GM19238 (cell line): Measurements from ENCODE around the gene TMEM144.
"Not testable (repeated sequence)": the region's sequence is repeated elsewhere in the genome, so short reads cannot be mapped to it uniquely, and the experiment has no call there.

ENCODE experiments used
- DNase-seq: peaks from one replicate; pipeline ENCODE4 v3.0.0; 2011; ENCODE audit warnings: low spot score; ENCODE audit not compliant: insufficient read length

Gene TMEM144

GRCh38 chr4:158236304-158237030 is 26.2 kb downstream of the TMEM144 start:
- no peak for DNase-seq

DNA sequence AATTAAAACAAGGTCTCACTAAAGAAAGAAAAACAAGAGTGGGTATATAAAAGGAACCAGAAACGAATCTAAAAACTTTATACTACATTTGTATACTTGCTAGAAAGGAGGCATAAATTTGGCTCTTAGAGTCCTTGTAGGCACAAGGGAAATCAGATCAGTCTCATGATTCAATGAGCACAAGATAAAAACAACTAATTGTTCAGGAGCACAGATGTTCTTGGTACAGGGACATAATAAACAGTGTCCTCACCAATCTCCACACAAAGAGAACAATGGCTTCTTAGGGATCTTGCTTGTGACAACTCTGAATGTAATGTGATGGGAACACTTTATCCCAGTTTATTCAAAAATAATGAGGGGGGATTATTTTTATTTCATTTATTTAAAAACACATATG is 28.3 kb downstream of the TMEM144 start:
- DNase-seq, result no peak

GRCh38 chr4:158239196-158239595 is 28.9 kb downstream of the TMEM144 start:
- DNase-seq, result no peak

GRCh38 chr4:158243071-158243470 is 32.8 kb downstream of the TMEM144 start:
- no peak for DNase-seq

DNA sequence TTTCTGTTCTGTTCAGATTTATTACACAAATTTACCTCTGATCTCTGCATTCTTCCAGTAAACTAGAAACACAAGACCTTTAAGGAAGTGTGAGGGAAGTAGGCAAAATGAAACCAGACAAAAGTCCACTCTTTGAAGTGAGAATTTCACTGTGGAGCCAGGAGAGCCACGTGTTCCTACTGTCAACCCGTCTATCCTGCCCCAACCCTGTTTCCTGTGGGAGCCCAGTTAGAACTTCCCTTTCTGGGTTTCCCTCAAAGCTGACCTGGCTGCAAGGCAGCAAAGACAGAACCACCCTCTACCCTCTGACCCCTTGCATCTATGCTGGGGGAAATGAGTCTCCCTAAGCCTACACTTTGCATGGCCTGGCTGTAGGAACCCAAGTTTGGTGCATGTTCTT is 40.0 kb downstream of the TMEM144 start:
- DNase-seq, result no peak

- no peak for DNase-seq
Measured at GRCh38 chr4:158253350-158253980, 43.2 kb downstream of the TMEM144 start.

DNA sequence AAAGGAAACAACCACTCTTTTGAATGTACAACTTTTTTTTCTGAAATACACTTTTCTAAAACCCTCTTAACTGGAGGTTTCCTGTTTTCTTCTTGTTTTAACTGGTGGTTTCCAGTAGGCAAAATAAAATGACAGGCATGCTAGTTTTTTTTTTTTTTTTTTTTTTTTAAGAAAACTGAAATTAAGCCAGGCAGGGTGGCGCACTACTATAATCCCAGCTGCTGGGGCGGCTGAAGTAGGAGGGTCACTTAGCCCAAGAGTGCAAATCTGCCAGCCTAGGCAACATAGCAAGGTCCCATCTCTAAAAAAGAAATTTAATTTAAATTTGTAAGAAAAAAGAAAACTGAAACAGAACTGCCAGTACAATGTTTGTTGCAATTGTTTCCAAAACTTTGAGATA is 44.0 kb downstream of the TMEM144 start:
- DNase-seq, result no peak

DNA sequence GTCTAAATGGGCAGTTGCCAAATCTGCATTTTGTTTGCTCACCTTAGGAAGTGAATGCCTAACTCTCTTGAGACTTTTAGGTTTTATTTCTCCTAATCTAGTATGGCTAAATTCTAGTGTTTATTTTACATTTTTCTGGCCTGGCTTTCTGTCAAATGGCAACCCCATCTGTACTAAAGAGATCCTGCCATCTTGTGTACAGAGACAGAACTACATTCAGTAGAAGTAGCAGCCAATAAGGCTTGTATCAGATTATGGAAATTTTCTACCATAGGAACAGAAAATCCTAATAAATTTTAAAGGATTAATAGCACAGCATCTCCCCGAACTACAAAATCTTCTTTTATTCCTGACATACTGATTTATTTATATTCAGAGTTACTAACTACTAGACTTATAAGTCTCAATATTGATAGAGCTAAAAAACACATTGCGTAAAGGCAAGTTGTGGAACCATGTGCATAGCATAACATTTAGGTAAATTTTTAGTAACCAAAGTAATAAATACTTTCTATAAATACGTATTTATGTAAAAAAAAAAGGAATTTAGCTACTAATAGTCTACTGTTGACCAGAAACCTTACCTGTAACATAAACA is 45.5 kb downstream of the TMEM144 start:
- DNase-seq, result no peak

DNA sequence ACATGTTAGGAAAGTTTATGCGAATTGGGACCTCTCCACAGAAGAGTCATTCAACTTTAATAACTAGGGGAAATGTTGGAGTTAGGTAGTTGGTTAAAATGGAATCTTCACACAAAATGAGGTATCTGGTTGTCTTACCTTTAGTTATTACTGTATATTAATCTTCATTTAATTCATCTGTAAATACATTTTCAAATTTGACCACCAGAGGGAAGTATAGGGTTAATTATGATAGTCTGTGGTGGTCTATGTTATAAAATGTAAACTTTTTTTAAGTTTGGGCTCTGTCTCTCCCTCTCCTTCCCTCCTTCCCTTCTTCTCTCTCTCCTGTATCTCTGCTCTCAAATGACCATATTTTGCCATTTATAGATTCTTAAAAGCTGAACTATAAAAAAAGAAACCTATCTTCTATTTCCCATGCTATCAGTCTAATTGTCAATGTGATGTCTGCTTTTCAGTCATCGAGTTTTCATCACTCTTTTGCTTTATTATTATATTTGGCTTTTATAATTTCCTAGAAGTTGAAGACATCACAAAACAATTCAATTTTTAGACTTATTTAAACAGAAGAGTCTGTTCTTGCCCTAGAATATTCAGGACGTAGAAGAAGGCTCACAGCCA is 49.8 kb downstream of the TMEM144 start:
- no peak for DNase-seq

DNA sequence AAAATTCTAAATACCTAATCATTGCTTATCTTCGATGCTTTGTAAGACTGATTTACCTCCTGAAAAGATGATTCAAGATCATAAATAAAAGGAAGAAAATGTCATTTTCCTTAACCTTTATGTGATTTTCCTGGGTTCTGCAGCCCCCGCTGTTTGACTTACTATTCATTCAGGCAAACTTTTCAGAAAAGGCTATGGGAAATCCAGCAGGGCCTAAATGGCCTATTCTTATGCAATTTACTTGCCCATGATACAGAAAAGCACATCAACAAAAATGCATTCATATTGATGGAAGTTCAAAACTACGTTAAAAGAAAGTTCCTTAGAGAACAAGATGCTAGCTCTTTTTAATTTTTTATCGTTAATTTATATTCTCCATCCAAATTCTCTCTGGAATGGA is 51.2 kb downstream of the TMEM144 start:
- no peak for DNase-seq

DNA sequence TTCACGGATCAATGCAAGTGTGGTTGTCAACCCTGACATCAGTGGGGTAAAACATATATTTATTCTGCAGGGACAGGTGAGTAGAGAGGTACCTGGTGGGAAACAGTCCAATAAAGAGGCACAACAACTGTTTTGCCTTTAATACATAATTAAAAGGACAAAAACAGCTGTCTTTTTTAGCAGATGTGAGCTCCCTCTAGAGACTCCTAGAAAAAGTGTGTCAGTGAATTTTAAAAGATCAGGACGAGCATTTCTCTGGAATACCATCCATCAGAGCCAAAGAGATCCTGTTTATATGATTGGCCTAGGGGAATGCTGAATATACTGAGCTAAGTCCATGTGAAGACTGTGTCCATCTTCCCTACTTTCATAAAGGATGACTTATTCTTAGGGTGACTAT is 58.3 kb downstream of the TMEM144 start:
- DNase-seq, result no peak

- DNase-seq, result no peak
Measured at GRCh38 chr4:158274636-158275035, 64.3 kb downstream of the TMEM144 start.

DNA sequence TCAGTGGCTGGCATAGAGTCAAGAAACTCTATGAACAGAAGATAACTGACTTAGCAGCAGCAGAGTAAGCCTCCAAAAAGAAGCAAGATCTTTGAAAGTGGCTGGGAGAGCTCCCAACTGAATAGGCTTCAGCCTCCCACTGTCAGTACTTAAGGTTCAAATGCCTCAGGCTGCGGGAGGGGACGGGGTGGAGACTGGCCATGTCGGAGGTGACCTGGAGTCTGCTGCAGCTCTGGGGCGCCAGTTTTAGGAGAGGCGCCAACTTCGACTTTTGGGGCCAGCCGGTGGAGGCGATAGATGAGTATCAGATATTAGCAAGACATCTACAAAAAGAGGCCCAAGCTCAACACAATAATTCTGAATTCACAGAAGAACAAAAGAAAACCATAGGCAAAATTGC is 67.3 kb downstream of the TMEM144 start:
- no peak for DNase-seq

DNA sequence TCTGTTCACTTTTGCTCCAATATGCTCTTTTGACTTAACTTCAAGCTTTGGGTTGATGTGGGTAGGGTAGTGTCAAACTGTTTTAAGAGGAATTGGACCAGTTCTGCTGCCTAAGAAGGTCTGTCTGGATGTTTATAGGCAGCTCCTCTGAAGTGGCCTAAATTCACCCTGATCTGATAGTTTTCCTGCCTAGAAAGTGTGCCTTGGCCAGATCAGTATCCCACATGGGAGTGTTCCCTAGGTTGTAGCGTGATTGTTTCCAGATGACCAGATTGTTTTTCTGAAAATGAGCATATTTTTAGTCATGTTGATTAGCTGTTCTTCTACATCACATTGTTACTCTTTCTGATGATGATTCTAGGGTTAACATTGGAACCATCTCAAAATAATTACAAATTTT is 68.8 kb downstream of the TMEM144 start:
- not testable (repeated sequence) for DNase-seq

DNA sequence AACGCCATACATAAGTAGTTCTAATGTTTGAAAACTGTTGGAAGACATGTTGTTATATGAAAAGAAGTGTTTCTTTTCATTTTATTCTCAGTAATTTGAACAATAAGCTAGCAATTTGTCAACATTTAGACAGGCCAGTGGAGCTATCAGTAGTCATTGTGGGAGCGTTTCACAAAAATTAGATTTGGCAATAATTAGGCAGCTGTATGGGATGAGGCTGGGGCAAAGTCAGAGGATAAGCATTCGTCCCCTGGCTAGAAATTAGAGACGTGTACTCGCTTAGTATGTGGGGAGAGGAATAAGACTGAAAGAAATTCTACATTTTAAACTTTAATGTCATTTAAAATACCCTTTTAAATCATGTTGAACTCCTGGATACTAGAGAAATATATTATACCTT is 70.6 kb downstream of the TMEM144 start:
- DNase-seq, result no peak

DNA sequence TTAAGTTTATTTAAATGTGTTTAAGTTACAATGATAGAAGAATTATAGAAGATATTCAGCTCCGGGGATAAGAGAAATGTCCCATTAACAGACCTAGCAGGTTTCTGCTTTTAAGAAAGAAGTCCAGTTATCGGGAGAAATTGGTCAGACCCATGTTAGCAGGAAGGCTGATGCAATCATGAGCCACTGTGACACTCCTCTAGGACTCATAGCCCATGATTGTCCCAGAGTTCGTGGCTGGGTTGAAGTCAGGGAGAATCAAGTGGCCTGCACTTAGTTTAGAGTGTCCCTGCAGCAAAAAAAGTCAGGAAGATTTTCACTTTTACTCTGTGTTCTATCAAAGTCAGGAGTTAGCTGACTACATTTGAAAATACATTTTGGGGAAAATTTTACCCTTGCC is 72.0 kb downstream of the TMEM144 start:
- no peak for DNase-seq

DNA sequence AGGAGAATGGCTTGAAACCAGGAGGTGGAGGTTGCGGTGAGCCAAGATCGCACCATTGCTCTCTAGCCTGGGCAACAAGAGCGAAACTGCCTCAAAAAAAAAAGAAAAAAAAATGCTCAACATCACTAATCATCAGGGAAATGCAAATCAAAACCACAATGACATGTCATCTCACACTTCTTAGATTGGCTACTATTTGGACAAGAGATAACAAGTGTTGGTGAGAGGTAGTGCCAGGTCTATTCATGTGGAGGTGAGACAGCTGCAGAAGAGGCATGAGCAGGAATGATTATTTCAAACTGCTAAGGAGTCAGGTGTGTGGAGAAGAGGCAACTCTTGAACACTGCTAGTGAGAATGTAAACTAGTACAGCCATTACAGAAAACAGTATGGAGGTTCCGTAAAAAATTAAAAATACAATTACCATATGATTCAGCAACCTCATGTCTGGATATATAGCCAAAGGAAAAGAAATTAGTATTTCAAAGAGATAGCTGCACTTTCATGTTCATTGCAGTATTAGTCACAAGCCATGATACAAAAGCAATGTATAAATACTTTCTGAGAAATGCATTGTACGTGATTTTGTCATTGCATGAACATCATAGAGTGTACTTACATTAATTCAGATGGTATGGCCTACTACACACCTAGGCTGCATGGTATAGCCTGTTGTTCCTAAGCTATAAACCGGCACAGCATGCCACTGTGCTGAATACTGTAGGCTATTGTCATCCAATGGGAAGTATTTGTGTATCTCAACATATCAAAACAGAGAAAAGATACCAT is 75.3 kb downstream of the TMEM144 start:
- DNase-seq, result no peak

- no peak for DNase-seq
Measured at GRCh38 chr4:158290912-158291311, 80.6 kb downstream of the TMEM144 start.

- no peak for DNase-seq
Measured at GRCh38 chr4:158291334-158292055, 81.2 kb downstream of the TMEM144 start.

GRCh38 chr4:158292156-158292555 is 81.9 kb downstream of the TMEM144 start:
- no peak for DNase-seq

- DNase-seq, result no peak
Measured at GRCh38 chr4:158295053-158295452, 84.8 kb downstream of the TMEM144 start.
